Epithelial cell of proximal tubule (primary cell): Measurements from ENCODE around the gene GPR158. TPM values are rescaled to one million over a fixed set of nuclear protein-coding genes. Genes with fewer than 3 reads are reported as not detected.

Source experiments
- DNase-seq: peaks from one replicate; pipeline ENCODE4 v3.0.0-alpha.2; 2011; ENCODE audit warnings: low read depth
- H3K4me3 ChIP-seq: 2 replicates; pipeline ENCODE4 v1.5.1; 2011; ENCODE audit warnings: low read depth, mild to moderate bottlenecking, low read length
- total RNA-seq: library from RNA; depleted of rRNA; stranded (reverse); fragments of >200 nt; gene quantifications from 2 replicates; pipeline ENCODE4 v1.2.3, GENCODE V29; 2015
- TF ChIP-seq, protein P1 (sequence below): conservative IDR thresholded peaks from 2 replicates; pipeline ENCODE4 v1.5.1; 2012; ENCODE audit warnings: low read depth, mild to moderate bottlenecking, low read length

Gene GPR158
- total RNA-seq, 1 donor from 2014 or later, result not detected

DNA sequence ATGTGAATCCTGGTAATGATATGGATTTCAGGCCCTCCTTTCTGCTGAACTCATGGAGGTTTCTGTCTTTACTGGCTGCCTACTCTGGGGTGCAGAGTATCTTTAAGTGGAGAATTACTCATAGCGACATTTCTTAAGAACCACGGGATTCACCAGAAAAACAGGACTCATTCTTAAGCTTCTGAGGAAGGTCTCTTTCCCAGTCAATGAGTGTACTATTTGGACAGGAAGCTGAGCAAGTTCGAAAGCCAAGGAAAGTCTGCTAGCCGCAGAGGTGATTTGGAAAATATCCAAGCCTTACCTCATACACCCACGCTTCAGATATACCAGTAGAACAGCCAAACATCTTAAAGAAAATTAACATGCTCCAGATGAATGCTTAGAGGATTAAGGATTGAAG, 381.7 kb downstream of the GPR158 start:
- peak; percentile 95 for DNase-seq
- H3K4me3 ChIP-seq, result no peak overlapping the region
- TF ChIP-seq, protein P1, sequence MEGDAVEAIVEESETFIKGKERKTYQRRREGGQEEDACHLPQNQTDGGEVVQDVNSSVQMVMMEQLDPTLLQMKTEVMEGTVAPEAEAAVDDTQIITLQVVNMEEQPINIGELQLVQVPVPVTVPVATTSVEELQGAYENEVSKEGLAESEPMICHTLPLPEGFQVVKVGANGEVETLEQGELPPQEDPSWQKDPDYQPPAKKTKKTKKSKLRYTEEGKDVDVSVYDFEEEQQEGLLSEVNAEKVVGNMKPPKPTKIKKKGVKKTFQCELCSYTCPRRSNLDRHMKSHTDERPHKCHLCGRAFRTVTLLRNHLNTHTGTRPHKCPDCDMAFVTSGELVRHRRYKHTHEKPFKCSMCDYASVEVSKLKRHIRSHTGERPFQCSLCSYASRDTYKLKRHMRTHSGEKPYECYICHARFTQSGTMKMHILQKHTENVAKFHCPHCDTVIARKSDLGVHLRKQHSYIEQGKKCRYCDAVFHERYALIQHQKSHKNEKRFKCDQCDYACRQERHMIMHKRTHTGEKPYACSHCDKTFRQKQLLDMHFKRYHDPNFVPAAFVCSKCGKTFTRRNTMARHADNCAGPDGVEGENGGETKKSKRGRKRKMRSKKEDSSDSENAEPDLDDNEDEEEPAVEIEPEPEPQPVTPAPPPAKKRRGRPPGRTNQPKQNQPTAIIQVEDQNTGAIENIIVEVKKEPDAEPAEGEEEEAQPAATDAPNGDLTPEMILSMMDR, result no peak

DNA sequence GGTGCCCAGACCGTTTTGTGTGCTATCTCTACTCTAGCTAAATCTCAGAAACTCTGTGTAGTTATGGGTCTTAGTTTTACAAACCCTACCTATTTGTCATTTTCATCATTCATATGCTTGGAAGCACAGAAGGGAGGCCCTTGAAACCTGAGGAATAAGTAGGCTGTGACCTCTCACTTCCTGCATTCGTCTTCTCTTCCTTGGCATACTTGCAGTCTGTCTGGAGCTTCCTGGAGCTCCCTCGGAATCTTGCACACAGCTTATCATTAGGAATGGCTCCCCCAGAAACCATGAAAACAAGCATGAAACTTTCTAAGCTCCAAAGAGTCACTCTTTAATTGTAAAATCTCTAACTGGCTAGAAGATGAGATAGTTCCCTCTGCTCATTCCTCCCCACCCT, 382.3 kb downstream of the GPR158 start:
- DNase-seq, result no peak
- H3K4me3 ChIP-seq, result no peak overlapping the region
- TF ChIP-seq, protein P1, result no peak

- TF ChIP-seq, protein P1, result no peak
- no peak overlapping the region for H3K4me3 ChIP-seq
- DNase-seq, result no peak
Measured at GRCh38 chr10:25561758-25562157, 387.0 kb downstream of the GPR158 start.

GRCh38 chr10:25562547-25562946, 387.7 kb downstream of the GPR158 start:
- TF ChIP-seq, protein P1, result no peak
- DNase-seq, result no peak
- H3K4me3 ChIP-seq, result no peak overlapping the region

DNA sequence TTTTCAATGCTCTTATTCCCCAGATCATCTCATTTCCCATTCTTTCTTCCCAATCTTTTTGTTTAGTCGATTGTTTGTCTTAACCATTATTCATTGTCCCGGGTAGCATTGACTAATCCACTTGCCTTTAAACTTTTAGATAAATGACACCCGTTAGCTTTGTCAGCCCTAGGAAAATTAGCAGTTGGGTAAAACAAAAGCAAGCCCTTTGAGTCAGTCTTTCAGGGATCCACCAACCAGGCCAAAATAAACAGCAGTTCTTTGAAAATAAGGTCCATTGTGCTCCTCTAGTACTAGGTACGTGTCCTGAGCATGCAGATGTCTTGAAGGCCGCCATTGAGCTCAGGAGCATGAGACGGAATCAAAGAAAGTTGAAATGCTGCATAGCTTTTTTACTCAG, 389.6 kb downstream of the GPR158 start:
- H3K4me3 ChIP-seq, result no peak overlapping the region
- DNase-seq, result no peak
- TF ChIP-seq, protein P1, result no peak

DNA sequence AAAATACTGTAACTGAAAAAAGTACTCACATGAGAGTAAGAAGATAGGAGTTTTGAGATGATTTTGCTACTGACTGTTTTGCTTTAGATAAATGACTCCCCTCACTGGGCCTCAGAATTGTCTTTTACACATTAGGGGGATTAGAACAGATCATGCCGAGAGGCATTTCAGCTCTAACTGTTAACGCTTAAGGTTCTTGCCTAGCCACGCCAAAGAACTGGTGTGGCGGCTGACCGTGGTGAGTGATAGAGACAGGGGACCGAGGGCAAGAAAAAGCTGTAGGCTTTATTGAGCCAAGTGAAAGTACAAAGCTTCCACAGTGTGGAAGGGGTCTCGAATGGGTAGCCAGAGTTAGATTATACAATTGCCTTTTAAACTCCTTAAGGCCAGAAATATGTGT, 390.8 kb downstream of the GPR158 start:
- DNase-seq, result no peak
- no peak overlapping the region for H3K4me3 ChIP-seq
- TF ChIP-seq, protein P1, result no peak

DNA sequence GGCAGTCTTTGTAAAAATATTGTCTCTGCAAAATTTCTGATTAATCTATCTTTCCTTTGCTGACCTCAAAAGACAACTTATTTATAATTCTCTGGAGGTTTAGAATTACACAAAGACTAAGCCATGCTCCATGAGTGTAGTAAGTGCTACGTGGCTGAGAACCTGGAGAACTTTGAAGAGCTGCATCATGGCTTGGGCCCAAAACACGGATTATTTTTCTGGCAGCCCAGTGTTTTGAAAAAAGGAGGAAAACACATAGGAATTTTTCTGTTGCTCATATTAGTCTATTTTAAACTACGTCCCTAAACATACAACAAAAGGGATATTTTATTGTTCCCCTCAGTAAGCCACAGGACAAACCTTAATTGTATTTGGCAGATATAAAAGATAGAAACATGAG, 398.5 kb downstream of the GPR158 start:
- no peak overlapping the region for H3K4me3 ChIP-seq
- DNase-seq, result no peak
- TF ChIP-seq, protein P1, result no peak
